ENCODE data around the gene FBN2. TPM values are rescaled to one million over a fixed set of nuclear protein-coding genes. Genes with fewer than 3 reads are reported as not detected.

FBN2 gene
- total RNA-seq, 1 experiment from 2014 or later, result 0.31 TPM

DNA sequence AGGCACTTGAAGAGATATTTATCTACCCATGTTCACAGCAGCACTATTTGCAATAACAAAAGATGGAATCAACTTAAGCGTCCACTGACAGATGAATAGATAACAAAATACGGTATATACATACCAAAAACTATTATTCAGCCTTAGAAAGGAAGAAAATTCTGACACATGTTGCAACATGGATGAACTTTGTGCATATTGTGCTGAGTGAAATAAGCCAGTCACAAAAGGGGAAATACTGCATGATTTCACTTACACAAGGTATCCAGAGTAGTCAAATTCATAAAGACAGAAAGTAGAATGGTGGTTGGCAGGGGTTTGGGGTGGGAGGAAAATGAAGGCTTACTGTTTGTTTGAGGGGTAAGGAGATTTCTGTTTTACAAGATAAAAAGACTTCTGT is 66.0 kb downstream of the FBN2 start:
- Mint-ChIP-seq H3K4me1 (ENCODE audit: low read depth, unreplicated experiment) (no peaks in the 10 kb centered on the region), H3K27ac (ENCODE audit: unreplicated experiment) (no peak overlapping the region), H3K36me3 (ENCODE audit: insufficient read depth, unreplicated experiment) (no peaks in the 10 kb centered on the region), H3K4me3 (ENCODE audit: low read depth, unreplicated experiment) (no peak overlapping the region), H3K9me3 (ENCODE audit: low read depth, unreplicated experiment) (peaks cover 3% of the 10 kb centered on the region), H3K27me3 (ENCODE audit: unreplicated experiment) (no peaks in the 10 kb centered on the region)
- BruUV-seq (replicated peaks), result no TSS peak
- TF ChIP-seq, protein P1, sequence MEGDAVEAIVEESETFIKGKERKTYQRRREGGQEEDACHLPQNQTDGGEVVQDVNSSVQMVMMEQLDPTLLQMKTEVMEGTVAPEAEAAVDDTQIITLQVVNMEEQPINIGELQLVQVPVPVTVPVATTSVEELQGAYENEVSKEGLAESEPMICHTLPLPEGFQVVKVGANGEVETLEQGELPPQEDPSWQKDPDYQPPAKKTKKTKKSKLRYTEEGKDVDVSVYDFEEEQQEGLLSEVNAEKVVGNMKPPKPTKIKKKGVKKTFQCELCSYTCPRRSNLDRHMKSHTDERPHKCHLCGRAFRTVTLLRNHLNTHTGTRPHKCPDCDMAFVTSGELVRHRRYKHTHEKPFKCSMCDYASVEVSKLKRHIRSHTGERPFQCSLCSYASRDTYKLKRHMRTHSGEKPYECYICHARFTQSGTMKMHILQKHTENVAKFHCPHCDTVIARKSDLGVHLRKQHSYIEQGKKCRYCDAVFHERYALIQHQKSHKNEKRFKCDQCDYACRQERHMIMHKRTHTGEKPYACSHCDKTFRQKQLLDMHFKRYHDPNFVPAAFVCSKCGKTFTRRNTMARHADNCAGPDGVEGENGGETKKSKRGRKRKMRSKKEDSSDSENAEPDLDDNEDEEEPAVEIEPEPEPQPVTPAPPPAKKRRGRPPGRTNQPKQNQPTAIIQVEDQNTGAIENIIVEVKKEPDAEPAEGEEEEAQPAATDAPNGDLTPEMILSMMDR (IDR thresholded peaks at IDR 0.05; ENCODE audit: unreplicated experiment), result no peak
- intact Hi-C loops (cut with micrococcal nuclease; ENCODE audit: unreplicated experiment), result no loop called here
- CTCF ChIA-PET, result interaction anchor here (0.7 kb wide), 1 partner anchor 702 kb away, joined by 3 read pairs; no protein-coding TSS in a partner anchor
- no peak for DNase-seq

DNA sequence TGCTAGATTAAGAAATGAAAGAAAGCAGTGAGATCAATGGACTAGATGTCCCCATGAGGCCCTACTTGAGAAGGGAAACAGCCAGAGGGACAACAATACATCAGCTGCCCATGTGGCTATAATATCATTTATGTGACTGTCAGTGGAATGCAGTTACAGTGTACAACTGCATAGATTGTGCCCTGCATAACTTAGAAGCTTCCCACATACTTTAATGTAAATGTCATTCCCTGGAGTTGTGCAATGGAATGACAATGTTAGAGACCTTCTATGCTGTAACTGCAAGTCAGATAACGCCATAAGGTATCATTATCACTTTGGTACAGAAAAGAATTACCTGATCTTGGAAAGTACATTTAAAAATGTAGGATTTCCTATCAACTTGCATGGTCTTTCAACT is 67.4 kb downstream of the FBN2 start:
- CTCF ChIA-PET, result no interaction called here
- H3K9me3 Mint-ChIP-seq (ENCODE audit: low read depth, unreplicated experiment), result peaks cover 3% of the 10 kb centered on the region
- H3K4me3 Mint-ChIP-seq (ENCODE audit: low read depth, unreplicated experiment), result no peak overlapping the region
- TF ChIP-seq, protein P1 (IDR thresholded peaks at IDR 0.05; ENCODE audit: unreplicated experiment), result no peak
- H3K4me1 Mint-ChIP-seq (ENCODE audit: low read depth, unreplicated experiment), result no peaks in the 10 kb centered on the region
- intact Hi-C loops (cut with micrococcal nuclease; ENCODE audit: unreplicated experiment), result no loop called here
- H3K36me3 Mint-ChIP-seq (ENCODE audit: insufficient read depth, unreplicated experiment), result no peaks in the 10 kb centered on the region
- no peak overlapping the region for H3K27ac Mint-ChIP-seq (ENCODE audit: unreplicated experiment)
- H3K27me3 Mint-ChIP-seq (ENCODE audit: unreplicated experiment), result no peaks in the 10 kb centered on the region
- no TSS peak for BruUV-seq (replicated peaks)
- no peak for DNase-seq

DNA sequence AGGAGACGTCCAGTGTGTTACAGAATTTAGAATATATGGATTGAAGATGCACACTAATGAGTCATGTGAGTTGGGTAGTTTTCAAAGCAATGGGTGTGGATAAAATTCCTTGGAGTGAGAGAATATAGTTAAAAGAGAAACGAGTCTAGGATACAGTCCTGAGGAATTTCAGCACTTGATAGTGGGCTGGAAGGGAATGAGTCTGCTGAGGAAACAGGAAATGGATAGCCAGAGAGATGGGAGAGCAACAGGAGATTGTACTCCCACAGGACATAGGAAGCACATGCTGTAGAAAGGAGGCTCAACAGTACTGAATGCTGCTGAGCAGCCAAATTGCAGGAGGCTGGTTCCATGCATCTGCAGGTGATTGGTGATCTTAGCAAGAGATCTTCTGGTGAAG is 68.1 kb downstream of the FBN2 start:
- Mint-ChIP-seq H3K9me3 (ENCODE audit: low read depth, unreplicated experiment) (peaks cover 3% of the 10 kb centered on the region), H3K4me3 (ENCODE audit: low read depth, unreplicated experiment) (no peak overlapping the region), H3K36me3 (ENCODE audit: insufficient read depth, unreplicated experiment) (no peaks in the 10 kb centered on the region), H3K27me3 (ENCODE audit: unreplicated experiment) (no peaks in the 10 kb centered on the region), H3K27ac (ENCODE audit: unreplicated experiment) (no peak overlapping the region), H3K4me1 (ENCODE audit: low read depth, unreplicated experiment) (no peaks in the 10 kb centered on the region)
- no TSS peak for BruUV-seq (replicated peaks)
- TF ChIP-seq, protein P1 (IDR thresholded peaks at IDR 0.05; ENCODE audit: unreplicated experiment), result no peak
- intact Hi-C loops (cut with micrococcal nuclease; ENCODE audit: unreplicated experiment), result no loop called here
- DNase-seq, result no peak
- CTCF ChIA-PET, result no interaction called here

DNA sequence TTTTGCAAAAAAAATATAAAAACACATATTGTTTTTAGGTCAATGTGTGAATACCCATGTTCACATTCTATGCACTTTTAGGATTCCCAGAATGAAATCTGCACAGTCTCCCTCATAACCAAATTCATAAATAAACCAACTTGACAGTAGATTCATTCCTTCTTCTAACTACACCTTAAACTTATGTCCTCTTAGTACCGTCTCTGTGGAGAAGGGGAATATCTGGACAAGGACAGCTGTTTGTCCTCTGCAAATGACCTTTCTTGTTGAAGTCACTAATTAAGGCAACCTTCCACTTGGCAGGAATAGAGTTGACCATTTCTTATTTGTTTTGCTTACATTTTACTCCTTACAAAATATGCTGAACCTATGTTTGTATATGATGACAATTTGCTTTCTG is 71.1 kb downstream of the FBN2 start:
- Mint-ChIP-seq H3K27me3 (ENCODE audit: unreplicated experiment) (no peaks in the 10 kb centered on the region), H3K4me1 (ENCODE audit: low read depth, unreplicated experiment) (no peaks in the 10 kb centered on the region), H3K36me3 (ENCODE audit: insufficient read depth, unreplicated experiment) (no peaks in the 10 kb centered on the region), H3K9me3 (ENCODE audit: low read depth, unreplicated experiment) (peaks cover 3% of the 10 kb centered on the region), H3K4me3 (ENCODE audit: low read depth, unreplicated experiment) (no peak overlapping the region), H3K27ac (ENCODE audit: unreplicated experiment) (no peak overlapping the region)
- DNase-seq, result no peak
- CTCF ChIA-PET, result no interaction called here
- TF ChIP-seq, protein P1 (IDR thresholded peaks at IDR 0.05; ENCODE audit: unreplicated experiment), result no peak
- intact Hi-C loops (cut with micrococcal nuclease; ENCODE audit: unreplicated experiment), result no loop called here
- no TSS peak for BruUV-seq (replicated peaks)
